ENCODE data around the gene SEC22C. TPM values are rescaled to one million over a fixed set of nuclear protein-coding genes. Genes with fewer than 3 reads are reported as not detected.

The SEC22C gene, protein sequence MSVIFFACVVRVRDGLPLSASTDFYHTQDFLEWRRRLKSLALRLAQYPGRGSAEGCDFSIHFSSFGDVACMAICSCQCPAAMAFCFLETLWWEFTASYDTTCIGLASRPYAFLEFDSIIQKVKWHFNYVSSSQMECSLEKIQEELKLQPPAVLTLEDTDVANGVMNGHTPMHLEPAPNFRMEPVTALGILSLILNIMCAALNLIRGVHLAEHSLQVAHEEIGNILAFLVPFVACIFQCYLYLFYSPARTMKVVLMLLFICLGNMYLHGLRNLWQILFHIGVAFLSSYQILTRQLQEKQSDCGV
- 85.4 and 110 TPM in 2 replicates for total RNA-seq

GRCh38 chr3:42581709-42582473 is at the start of gene SEC22C:
SEC22C (minus strand) TSS chr3:42581967; CDS start chr3:42569046, 12,921 bp downstream.

DNA sequence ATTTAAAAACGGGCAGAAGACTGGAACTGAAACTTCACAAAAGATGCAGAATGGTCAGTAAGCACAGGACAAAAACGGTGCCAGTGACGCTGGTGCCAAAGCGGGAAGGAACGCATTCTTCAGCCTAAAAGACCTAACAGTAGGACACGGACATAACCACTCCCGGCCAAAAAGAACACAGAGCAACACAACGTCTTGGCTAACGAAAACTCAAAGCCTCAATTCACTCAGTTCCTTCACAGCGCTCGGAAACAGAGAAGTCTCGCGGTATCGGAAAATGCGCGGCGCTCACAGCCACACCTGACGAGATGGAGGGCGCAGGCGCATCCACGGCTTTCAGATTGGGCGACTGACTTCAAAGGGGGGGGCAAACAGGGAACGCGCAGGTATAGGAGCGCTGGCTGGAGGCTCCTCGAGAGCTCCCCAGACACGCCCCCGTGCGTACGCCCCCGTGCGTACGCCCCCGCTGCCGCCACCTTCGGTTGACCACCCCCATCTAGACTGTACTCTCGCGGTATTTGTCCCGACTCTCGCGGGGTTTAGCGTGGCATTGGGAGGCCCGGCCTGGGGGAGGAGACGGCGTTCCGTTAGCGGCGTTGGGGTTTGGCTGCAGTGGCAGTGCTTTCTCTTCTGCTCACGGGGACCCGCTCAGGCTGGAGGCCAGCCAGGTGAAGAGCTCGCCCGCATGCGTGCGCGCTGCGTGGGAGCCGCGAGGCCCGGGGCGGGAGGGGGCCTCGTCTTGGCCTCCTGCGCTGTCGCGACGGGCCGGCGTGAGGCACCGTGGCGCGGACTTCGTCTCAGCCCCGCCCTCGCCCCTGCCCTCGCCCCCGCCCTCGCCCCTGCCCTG is 18.6 kb upstream of the SEC22C start, which contains the start of gene NKTR:
NKTR (plus strand) TSS at position 576 of the 847 bp plus-strand sequence. CDS start 321 bp downstream, outside the sequence.

GRCh38 chr3:42502429-42503250 is 79.1 kb downstream of the SEC22C start, which contains the start of gene VIPR1:
VIPR1 (plus strand) TSS chr3:42502643; CDS start chr3:42502736, 93 bp downstream.

Other genes with a start within 250 kb of the SEC22C start
- not detected in 2 replicates for gene LYZL4, start 171.4 kb downstream of the SEC22C start, total RNA-seq
- gene VIPR1, start 79.3 kb downstream of the SEC22C start, total RNA-seq, result not detected in 2 replicates
- gene SS18L2, start 8.9 kb upstream of the SEC22C start, total RNA-seq, result 26.3 and 34.5 TPM in 2 replicates
- 15.4 and 18.5 TPM in 2 replicates for gene NKTR, start 18.7 kb upstream of the SEC22C start, total RNA-seq
- gene ZBTB47, start 71.7 kb upstream of the SEC22C start, total RNA-seq, result 11.6 and 11.7 TPM in 2 replicates
- not detected in 2 replicates for gene KLHL40, start 103.6 kb upstream of the SEC22C start, total RNA-seq
- not detected in 2 replicates for gene HHATL, start 120.8 kb upstream of the SEC22C start, total RNA-seq
- not detected in 2 replicates for gene CCDC13, start 191.3 kb upstream of the SEC22C start, total RNA-seq
- 121 and 136 TPM in 2 replicates for gene HIGD1A, start 222.5 kb upstream of the SEC22C start, total RNA-seq
- 0.59 and 0.67 TPM in 2 replicates for gene ACKR2, start 227.5 kb upstream of the SEC22C start, total RNA-seq

Measured in mammary microvascular endothelial cell (primary cell).